Pancreas (tissue), 10 donors: ENCODE results near the gene NCS1. TPM values are rescaled to one million over a fixed set of nuclear protein-coding genes. Genes with fewer than 3 reads are reported as not detected.

Experiments used
- ATAC-seq, 4 donors: fragments of 200-7000 bp; cut with Tn5 transposase; one replicate each; pipeline versions ENCODE4 v1.8.0 to v1.9.1; 2020; ENCODE audit warnings: mild to moderate bottlenecking in 4 of 4, moderate library complexity in 4 of 4
- DNase-seq, 6 donors: peaks; one replicate each; pipeline ENCODE4 v3.0.0-alpha.2; 2020
- FAIRE-seq: peaks from 2 replicates; lab custom pipeline; 2012; peaks lifted over from hg19 to GRCh38; lab: Jason Lieb, UNC
- H3K27ac ChIP-seq, 4 donors: fragments of 200-600 bp; sonication (generic); 1 replicate in 3 of 4; 2 replicates in 1 of 4; pipeline versions ENCODE4 v1.5.0 to v1.8.0; 2020
- H3K27me3 ChIP-seq, 4 donors: fragments of 200-600 bp; one replicate each; pipeline ENCODE4 v1.8.0; 2021
- H3K36me3 ChIP-seq, 3 donors: fragments of 200-600 bp; sonication (generic) in 1 of 3; one replicate each; pipeline versions ENCODE4 v1.5.0 to v1.8.0; 2020 to 2021
- H3K4me1 ChIP-seq, 3 donors: fragments of 200-600 bp; one replicate each; pipeline ENCODE4 v1.8.0; 2021
- H3K4me3 ChIP-seq, 4 donors: fragments of 200-600 bp; sonication (generic) in 2 of 4; one replicate each; pipeline versions ENCODE4 v1.5.0 to v1.8.0; 2020 to 2021
- H3K9me3 ChIP-seq, 4 donors: fragments of 200-600 bp; one replicate each; pipeline ENCODE4 v1.8.0; 2021
- CTCF ChIP-seq, 4 donors: fragments of 200-600 bp; sonication (generic) in 3 of 4; IDR thresholded peaks; one replicate each; pipeline versions ENCODE4 v1.5.0 to v1.8.0; 2021; ENCODE audit warnings: antibody characterized with exemption in 4 of 4
- WGBS, 2 donors: extraction: QIAGEN DNeasy Blood & Tissue Kit; methylation state at CpG; one replicate each; pipeline ENCODE4 v1.1.7; 2013; 5-methylcytosine and 5-hydroxymethylcytosine counted together
- intact Hi-C, 3 donors: fragments of 100-400 bp; cut with DNase I; formaldehyde crosslinking; loops; one replicate each; pipeline versions ENCODE4 v1.11.1 to v1.14.2; 2022
- polyA plus RNA-seq, 2 donors: library from polyadenylated mRNA; stranded (reverse); fragments of 200-250 nt; gene quantifications; one replicate each; pipeline ENCODE4 v1.2.3, GENCODE V29; 2013
- total RNA-seq, 6 donors: library from RNA; stranded (reverse); fragmentation: NEBNext Ultra II Directional in 4 of 6; extraction: Animal tissue kit (Norgen Biotek cat#: 25700) in 4 of 6; gene quantifications; one replicate each; pipeline versions ENCODE4 v1.2.1 to v1.2.4, GENCODE V29; 2021 to 2023
- donor health status: healthy with polysubstance abuse.
- donor health status: DM: no; HTN: no; CAD: no; lungs with moderate emphysema.
- donor health status: DM: no; HTN: no; CAD: no.
- donor health status: control.
- donor health status: control.
- donor health status: Bipolar disorder and iron deficiency.
- donor health status: DM: yes; HTN: yes; CAD: no.
- donor health status: DM: no; HTN: no; CAD: no.
- donor health status: DM: no; HTN: no; CAD: no.
- donor health status: DM: yes; HTN: yes; CAD: no.

NCS1 gene
- total and polyA plus RNA-seq, 8 donors = 3.0 to 8.6 (median 4.9) TPM

GRCh38 chr9:130213911-130214761 is 41.9 kb downstream of the NCS1 start:
- 85 to 87% methylated on average over 18 to 19 of the region's 19 CpGs for whole genome bisulfite sequencing, 2 donors
- TF ChIP-seq CTCF (IDR thresholded peaks at IDR 0.05) = no peak
- no peaks in the 10 kb centered on the region for H3K27me3 ChIP-seq
- H3K27ac ChIP-seq = no peak overlapping the region
- ATAC-seq (no peak), DNase-seq (peak in 1 of 6 donors; percentile 46), FAIRE-seq (no peak)
- H3K4me1 ChIP-seq = no peaks in the 10 kb centered on the region
- intact Hi-C loops = no loop called here
- H3K4me3 ChIP-seq = no peak overlapping the region
- no peaks in the 10 kb centered on the region for H3K9me3 ChIP-seq
- peaks cover 0 to 6% (median 0%) of the 10 kb centered on the region in 3 donors for H3K36me3 ChIP-seq

- Histone ChIP-seq H3K27ac (no peak overlapping the region), H3K9me3 (no peaks in the 10 kb centered on the region), H3K27me3 (no peaks in the 10 kb centered on the region), H3K4me1 (no peaks in the 10 kb centered on the region), H3K4me3 (no peak overlapping the region), H3K36me3 (peaks cover 0 to 6% (median 0%) of the 10 kb centered on the region in 3 donors)
- DNase-seq (no peak), FAIRE-seq (no peak), ATAC-seq (no peak)
- TF ChIP-seq CTCF (IDR thresholded peaks at IDR 0.05) = no peak
- WGBS, 2 donors = 80 to 89% methylated on average over 3 of the region's 3 CpGs
- intact Hi-C loops = no loop called here
These were observed 42.7 kb downstream of the NCS1 start for GRCh38 chr9:130214776-130215340.

- FAIRE-seq = no peak
- no peaks in the 10 kb centered on the region for H3K4me1 ChIP-seq
- H3K36me3 ChIP-seq = peaks cover 0 to 6% (median 0%) of the 10 kb centered on the region in 3 donors
- H3K4me3 ChIP-seq = no peak overlapping the region
- intact Hi-C loops = no loop called here
- 88 to 89% methylated on average over 16 of the region's 16 CpGs for WGBS, 2 donors
- H3K9me3 ChIP-seq = no peaks in the 10 kb centered on the region
- no peak for TF ChIP-seq CTCF (IDR thresholded peaks at IDR 0.05)
- DNase-seq = peak in 1 of 6 donors; percentile 36
- no peak for ATAC-seq
- no peak overlapping the region for H3K27ac ChIP-seq
- no peaks in the 10 kb centered on the region for H3K27me3 ChIP-seq
These were observed 43.3 kb downstream of the NCS1 start for GRCh38 chr9:130215341-130216119.

GRCh38 chr9:130217838-130218237 is 45.6 kb downstream of the NCS1 start:
- FAIRE-seq (no peak), DNase-seq (no peak), ATAC-seq (no peak)
- no peaks in the 10 kb centered on the region for H3K9me3 ChIP-seq
- H3K4me3 ChIP-seq = no peak overlapping the region
- H3K4me1 ChIP-seq = no peaks in the 10 kb centered on the region
- no peak overlapping the region for H3K27ac ChIP-seq
- peaks cover 0 to 6% (median 0%) of the 10 kb centered on the region in 3 donors for H3K36me3 ChIP-seq
- 89 to 91% methylated on average over 10 of the region's 10 CpGs for WGBS, 2 donors
- TF ChIP-seq CTCF (IDR thresholded peaks at IDR 0.05) = no peak
- H3K27me3 ChIP-seq = no peaks in the 10 kb centered on the region
- intact Hi-C loops = no loop called here
